Gastrocnemius medialis (tissue), 4 donors: Measurements from ENCODE around the gene SGCG. TPM values are rescaled to one million over a fixed set of nuclear protein-coding genes. Genes with fewer than 3 reads are reported as not detected.

Experiments
- ATAC-seq, 2 donors: fragments of 150-250 bp; one replicate each; pipeline ENCODE4 v1.9.1; 2016
- DNase-seq, 2 donors: peaks; one replicate each; pipeline ENCODE4 v3.0.0-alpha.2; 2019
- H3K27ac ChIP-seq, 4 donors: fragments of 200-600 bp; sonication (generic); 1 replicate in 1 of 4; 2 replicates in 3 of 4; pipeline ENCODE4 v1.5.1; 2016 to 2018; ENCODE audit warnings: mild to moderate bottlenecking in 2 of 4, moderate library complexity in 1 of 4
- H3K27me3 ChIP-seq, 3 donors: fragments of 200-600 bp; sonication (generic) in 2 of 3; 1 replicate in 1 of 3; 2 replicates in 2 of 3; pipeline versions ENCODE4 v1.5.1 to v1.6.0; 2016 to 2019; ENCODE audit warnings: mild to moderate bottlenecking in 1 of 3, moderate library complexity in 1 of 3
- H3K36me3 ChIP-seq, 2 donors: fragments of 200-600 bp; sonication (generic) in 1 of 2; one replicate each; pipeline ENCODE4 v1.5.1; 2017 to 2018
- H3K4me1 ChIP-seq, 2 donors: fragments of 200-600 bp; sonication (generic) in 1 of 2; one replicate each; pipeline ENCODE4 v1.5.1; 2016 to 2017; ENCODE audit warnings: mild to moderate bottlenecking in 2 of 2
- H3K4me3 ChIP-seq, 4 donors: fragments of 200-600 bp; sonication (generic) in 3 of 4; 1 replicate in 1 of 4; 2 replicates in 3 of 4; pipeline ENCODE4 v1.5.1; 2016 to 2019; ENCODE audit warnings: mild to moderate bottlenecking in 2 of 4
- H3K9me3 ChIP-seq, 3 donors: fragments of 200-600 bp; sonication (generic) in 2 of 3; 1 replicate in 1 of 3; 2 replicates in 2 of 3; pipeline ENCODE4 v1.5.1; 2016 to 2019
- CTCF ChIP-seq, 5 experiments: fragments of 450-650 bp in 3 of 5; fragments of 200-600 bp in 2 of 5; sonication (generic) in 2 of 5; IDR thresholded peaks in 4 of 5; conservative IDR thresholded peaks in 1 of 5; 1 replicate in 4 of 5; 2 replicates in 1 of 5; pipeline ENCODE4 v1.5.1; 2016 to 2019; ENCODE audit warnings: antibody characterized with exemption in 5 of 5, mild to moderate bottlenecking in 3 of 5, moderate library complexity in 3 of 5
- POLR2A ChIP-seq, 2 donors: fragments of 450-650 bp; IDR thresholded peaks; one replicate each; pipeline ENCODE4 v1.6.1; 2017; ENCODE audit warnings: antibody characterized with exemption in 2 of 2, mild to moderate bottlenecking in 2 of 2, moderate library complexity in 2 of 2
- in situ Hi-C, 4 donors: fragments of 200-750 bp; cut with MboI; loops; one replicate each; pipeline versions ENCODE4 v1.15.0 to v1.8.0; 2017; ENCODE audit warnings: low sequenced_read_pairs in 4 of 4
- intact Hi-C: fragments of 100-400 bp; cut with DNase I; formaldehyde crosslinking; loops from one replicate; pipeline ENCODE4 v1.15.1; 2023; ENCODE audit warnings: low total_unique reads
- total RNA-seq, 4 donors: library from RNA; depleted of rRNA; stranded (reverse); fragments of >200 nt; gene quantifications; one replicate each; pipeline versions ENCODE4 v1.1.0 to v1.2.3, GENCODE V29; 2016

SGCG gene
- total RNA-seq, 4 donors from 2014 or later = 15.3 to 36.9 (median 21.2) TPM

DNA sequence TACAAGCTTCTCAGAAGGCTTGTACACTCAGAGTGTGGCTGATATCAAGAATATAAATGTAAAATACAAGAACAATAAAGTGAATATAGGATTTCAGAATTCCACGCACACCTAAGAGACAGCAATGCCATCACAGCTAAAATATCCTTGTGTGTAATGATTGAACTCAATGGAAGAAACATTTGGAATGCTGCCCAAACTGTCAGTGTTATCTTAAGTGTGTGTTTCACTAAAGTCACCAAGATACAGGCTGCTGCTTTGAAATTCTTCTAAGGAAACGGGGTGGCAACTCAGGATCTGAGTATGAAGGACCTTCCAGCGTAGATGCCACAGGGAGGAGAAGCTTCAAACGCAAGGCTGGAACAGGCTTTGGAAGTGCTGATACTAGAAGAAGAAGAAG is 86.8 kb downstream of the SGCG start:
- no peaks in the 10 kb centered on the region for H3K9me3 ChIP-seq
- no peaks in the 10 kb centered on the region for H3K4me1 ChIP-seq
- no peak for DNase-seq
- no peak overlapping the region for H3K27ac ChIP-seq
- no peaks in the 10 kb centered on the region for H3K36me3 ChIP-seq
- H3K4me3 ChIP-seq = no peak overlapping the region
- TF ChIP-seq CTCF (IDR thresholded peaks at IDR 0.05 in 4 of 5, conservative IDR thresholded peaks at IDR 0.05 in 1 of 5) (no peak), POLR2A (IDR thresholded peaks at IDR 0.05) (no peak)
- H3K27me3 ChIP-seq = no peaks in the 10 kb centered on the region
- in situ Hi-C loops = no loop called here
- ATAC-seq = no peak
- intact Hi-C loops = no loop called here

DNA sequence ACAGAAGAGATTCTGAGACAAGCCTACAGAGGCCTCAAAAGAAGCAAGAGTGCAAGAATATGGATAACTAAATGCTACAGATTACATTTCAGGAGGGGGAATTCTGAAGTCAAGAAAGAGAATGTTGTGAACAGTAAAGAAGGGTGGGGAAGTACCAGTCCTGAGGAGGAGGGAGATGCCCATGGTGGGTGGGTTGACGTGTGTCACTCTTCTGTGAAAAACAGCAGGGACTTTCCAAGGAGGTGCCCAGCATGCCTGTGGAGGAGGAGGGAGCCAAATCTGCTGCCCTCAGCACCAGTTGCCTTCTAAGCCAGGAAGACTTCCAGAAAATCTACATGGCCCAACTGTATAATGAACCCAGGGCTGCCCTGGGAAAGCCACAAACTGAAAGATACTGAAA is 87.7 kb downstream of the SGCG start:
- no peak for DNase-seq
- intact Hi-C loops (no loop called here), in situ Hi-C loops (no loop called here)
- Histone ChIP-seq H3K9me3 (no peaks in the 10 kb centered on the region), H3K27me3 (no peaks in the 10 kb centered on the region), H3K4me3 (no peak overlapping the region), H3K4me1 (no peaks in the 10 kb centered on the region), H3K36me3 (no peaks in the 10 kb centered on the region), H3K27ac (no peak overlapping the region)
- ATAC-seq = no peak
- TF ChIP-seq POLR2A (IDR thresholded peaks at IDR 0.05) = no peak
- no peak for TF ChIP-seq CTCF (IDR thresholded peaks at IDR 0.05 in 4 of 5, conservative IDR thresholded peaks at IDR 0.05 in 1 of 5)

DNA sequence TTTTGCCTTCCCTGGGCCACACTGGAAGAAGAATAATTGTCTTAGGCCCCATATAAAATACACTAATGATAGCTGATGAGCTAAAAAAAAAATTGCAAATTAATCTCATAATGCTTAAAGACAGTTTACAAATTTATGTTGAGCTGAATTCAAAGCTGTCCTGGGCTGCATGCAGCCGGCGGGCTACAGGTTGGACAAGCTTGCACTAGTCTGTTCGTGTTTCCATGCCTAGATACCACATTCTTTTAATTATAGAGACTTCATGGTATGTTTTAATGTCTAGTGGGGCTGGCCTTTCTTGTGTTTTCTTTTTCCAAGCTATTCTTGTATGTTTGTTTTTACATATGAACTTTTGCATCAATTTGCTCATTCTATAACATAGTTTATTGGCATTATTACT is 90.6 kb downstream of the SGCG start:
- no peak overlapping the region for H3K27ac ChIP-seq

DNA sequence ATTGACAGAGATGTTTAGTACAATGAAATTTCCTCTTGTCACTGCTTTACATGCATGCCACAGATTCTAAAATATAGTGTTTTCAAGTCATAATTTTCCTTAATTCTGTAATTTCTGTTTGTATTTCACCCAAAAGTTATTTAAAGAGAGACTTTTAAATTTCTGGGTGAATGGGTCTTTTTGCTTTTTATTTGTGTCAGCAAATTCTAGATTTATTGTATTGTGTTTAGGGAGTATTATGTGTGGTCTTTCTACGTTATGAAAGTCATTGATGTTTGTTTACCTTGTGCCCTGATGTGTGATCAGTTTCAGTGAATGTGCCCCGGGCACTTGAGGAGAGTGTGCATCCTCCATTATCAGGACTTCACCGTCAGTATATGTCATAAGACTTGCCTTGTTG is 92.7 kb downstream of the SGCG start:
- Histone ChIP-seq H3K4me3 (no peak overlapping the region), H3K36me3 (no peaks in the 10 kb centered on the region), H3K9me3 (no peaks in the 10 kb centered on the region), H3K27me3 (no peaks in the 10 kb centered on the region), H3K27ac (no peak overlapping the region), H3K4me1 (no peaks in the 10 kb centered on the region)
- intact Hi-C loops = no loop called here
- no peak for TF ChIP-seq POLR2A (IDR thresholded peaks at IDR 0.05)
- TF ChIP-seq CTCF (IDR thresholded peaks at IDR 0.05 in 4 of 5, conservative IDR thresholded peaks at IDR 0.05 in 1 of 5) = no peak
- DNase-seq = no peak
- no peak for ATAC-seq
- in situ Hi-C loops = no loop called here

More for the DNA sequence above, 90.6 kb downstream of the SGCG start:
- no peak for ATAC-seq
- in situ Hi-C loops = no loop called here
- Histone ChIP-seq H3K36me3 (no peaks in the 10 kb centered on the region), H3K27me3 (no peaks in the 10 kb centered on the region), H3K4me1 (no peaks in the 10 kb centered on the region), H3K4me3 (no peak overlapping the region), H3K9me3 (no peaks in the 10 kb centered on the region)
- intact Hi-C loops = no loop called here
- DNase-seq = no peak
- TF ChIP-seq POLR2A (IDR thresholded peaks at IDR 0.05) (no peak), CTCF (IDR thresholded peaks at IDR 0.05 in 4 of 5, conservative IDR thresholded peaks at IDR 0.05 in 1 of 5) (no peak)

GRCh38 chr13:23279321-23279720 is 98.5 kb downstream of the SGCG start:
- ATAC-seq = no peak
- DNase-seq = no peak
- Histone ChIP-seq H3K4me1 (no peaks in the 10 kb centered on the region), H3K36me3 (peaks cover 0 to 10% of the 10 kb centered on the region in 2 donors), H3K27me3 (no peaks in the 10 kb centered on the region), H3K27ac (no peak overlapping the region), H3K9me3 (no peaks in the 10 kb centered on the region), H3K4me3 (no peak overlapping the region)
- TF ChIP-seq CTCF (IDR thresholded peaks at IDR 0.05 in 4 of 5, conservative IDR thresholded peaks at IDR 0.05 in 1 of 5) = no peak
- intact Hi-C loops (no loop called here), in situ Hi-C loops (no loop called here)
